GM23338 (cell line): ENCODE results near the gene OSBPL1A.

ENCODE experiments used
- CTCF ChIP-seq, 2 experiments: fragments of 200-600 bp in 1 of 2; sonication (generic) in 1 of 2; conservative IDR thresholded peaks; 2 replicates each; pipeline versions ENCODE4 v1.5.1 to v1.6.1; 2016 to 2017; ENCODE audit warnings: antibody characterized with exemption in 2 of 2, low read depth in 2 of 2, mild to moderate bottlenecking in 2 of 2, moderate library complexity in 1 of 2
- ETS1 ChIP-seq: IDR thresholded peaks from 2 replicates; pipeline ENCODE4 v1.6.1; 2016; ENCODE audit warnings: antibody characterized with exemption
- EZH2 ChIP-seq: fragments of 200-600 bp; sonication (generic); IDR thresholded peaks from one replicate; pipeline ENCODE4 v1.8.0; 2017; ENCODE audit warnings: antibody characterized with exemption, mild to moderate bottlenecking, low read depth; ENCODE audit not compliant: unreplicated experiment
- EZH2phosphoT487 ChIP-seq: fragments of 200-600 bp; sonication (generic); IDR thresholded peaks from one replicate; pipeline ENCODE4 v1.8.1; 2018; ENCODE audit warnings: antibody characterized with exemption; ENCODE audit not compliant: unreplicated experiment
- JUNB ChIP-seq: IDR thresholded peaks from one replicate; pipeline ENCODE4 v1.6.1; 2016; ENCODE audit warnings: antibody characterized with exemption; ENCODE audit not compliant: unreplicated experiment
- POLR2AphosphoS5 ChIP-seq: IDR thresholded peaks from 2 replicates; pipeline ENCODE4 v1.6.1; 2016; ENCODE audit warnings: antibody characterized with exemption, low read depth
- REST ChIP-seq: IDR thresholded peaks from one replicate; pipeline ENCODE4 v1.6.1; 2018; ENCODE audit warnings: antibody characterized with exemption; ENCODE audit not compliant: unreplicated experiment

- TF ChIP-seq CTCF (conservative IDR thresholded peaks at IDR 0.05; ENCODE audit: low read depth in 2 of 2) (no peak), POLR2AphosphoS5 (no peak), EZH2phosphoT487 (no peak), REST (no peak), ETS1 (no peak), EZH2 (no peak), JUNB (no peak)
Measured at GRCh38 chr18:24293254-24293653, 104.4 kb downstream of the OSBPL1A start.
